Gastrocnemius medialis (tissue), 4 donors: Measurements from ENCODE around the gene NTN3.

Experiments used
- POLR2A ChIP-seq, 2 donors: fragments of 450-650 bp; IDR thresholded peaks; one replicate each; pipeline ENCODE4 v1.6.1; 2017; ENCODE audit warnings: antibody characterized with exemption in 2 of 2, mild to moderate bottlenecking in 2 of 2, moderate library complexity in 2 of 2
- TF ChIP-seq, protein P1 (sequence below), 5 experiments: fragments of 450-650 bp in 3 of 5; fragments of 200-600 bp in 2 of 5; sonication (generic) in 2 of 5; IDR thresholded peaks in 4 of 5; conservative IDR thresholded peaks in 1 of 5; 1 replicate in 4 of 5; 2 replicates in 1 of 5; pipeline ENCODE4 v1.5.1; 2016 to 2019; ENCODE audit warnings: antibody characterized with exemption in 5 of 5, mild to moderate bottlenecking in 3 of 5, moderate library complexity in 3 of 5

DNA sequence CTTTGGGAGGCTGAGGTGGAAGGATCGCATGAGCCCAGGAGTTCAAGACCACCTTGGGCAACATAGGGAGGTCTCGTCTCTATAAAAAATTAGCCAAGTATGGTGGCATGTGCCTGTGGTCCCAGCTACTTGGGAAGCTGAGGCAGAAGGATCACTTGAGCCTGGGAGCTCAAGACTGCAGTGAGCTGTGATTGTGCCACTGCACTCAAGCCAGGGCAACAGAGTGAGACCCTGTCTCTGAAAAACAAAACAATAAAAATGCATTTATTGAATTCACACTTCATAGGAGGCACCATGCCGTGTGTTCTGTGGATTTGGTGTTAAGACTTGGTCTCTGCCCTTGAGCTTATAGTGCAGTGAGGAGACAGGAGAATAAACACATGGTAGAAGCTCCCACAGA lies 6.2 kb downstream of the NTN3 start:
- TF ChIP-seq, protein P1, sequence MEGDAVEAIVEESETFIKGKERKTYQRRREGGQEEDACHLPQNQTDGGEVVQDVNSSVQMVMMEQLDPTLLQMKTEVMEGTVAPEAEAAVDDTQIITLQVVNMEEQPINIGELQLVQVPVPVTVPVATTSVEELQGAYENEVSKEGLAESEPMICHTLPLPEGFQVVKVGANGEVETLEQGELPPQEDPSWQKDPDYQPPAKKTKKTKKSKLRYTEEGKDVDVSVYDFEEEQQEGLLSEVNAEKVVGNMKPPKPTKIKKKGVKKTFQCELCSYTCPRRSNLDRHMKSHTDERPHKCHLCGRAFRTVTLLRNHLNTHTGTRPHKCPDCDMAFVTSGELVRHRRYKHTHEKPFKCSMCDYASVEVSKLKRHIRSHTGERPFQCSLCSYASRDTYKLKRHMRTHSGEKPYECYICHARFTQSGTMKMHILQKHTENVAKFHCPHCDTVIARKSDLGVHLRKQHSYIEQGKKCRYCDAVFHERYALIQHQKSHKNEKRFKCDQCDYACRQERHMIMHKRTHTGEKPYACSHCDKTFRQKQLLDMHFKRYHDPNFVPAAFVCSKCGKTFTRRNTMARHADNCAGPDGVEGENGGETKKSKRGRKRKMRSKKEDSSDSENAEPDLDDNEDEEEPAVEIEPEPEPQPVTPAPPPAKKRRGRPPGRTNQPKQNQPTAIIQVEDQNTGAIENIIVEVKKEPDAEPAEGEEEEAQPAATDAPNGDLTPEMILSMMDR (IDR thresholded peaks at IDR 0.05 in 4 of 5, conservative IDR thresholded peaks at IDR 0.05 in 1 of 5), result no peak
- no peak for TF ChIP-seq POLR2A (IDR thresholded peaks at IDR 0.05)
